GM18868 (cell line): ENCODE measurements around the gene MTO1.
A peak's percentile ranks its signal among the peaks of the same experiment; 100 is the strongest.
"Not testable (repeated sequence)": the region's sequence is repeated elsewhere in the genome, so short reads cannot be mapped to it uniquely, and the experiment has no call there.

Experiments used
- ATAC-seq: cut with Tn5 transposase; IDR thresholded peaks from one replicate; pipeline ENCODE4 v1.9.1; 2021; ENCODE audit warnings: mild to moderate bottlenecking, moderate library complexity; ENCODE audit not compliant: unreplicated experiment

The MTO1 gene

DNA sequence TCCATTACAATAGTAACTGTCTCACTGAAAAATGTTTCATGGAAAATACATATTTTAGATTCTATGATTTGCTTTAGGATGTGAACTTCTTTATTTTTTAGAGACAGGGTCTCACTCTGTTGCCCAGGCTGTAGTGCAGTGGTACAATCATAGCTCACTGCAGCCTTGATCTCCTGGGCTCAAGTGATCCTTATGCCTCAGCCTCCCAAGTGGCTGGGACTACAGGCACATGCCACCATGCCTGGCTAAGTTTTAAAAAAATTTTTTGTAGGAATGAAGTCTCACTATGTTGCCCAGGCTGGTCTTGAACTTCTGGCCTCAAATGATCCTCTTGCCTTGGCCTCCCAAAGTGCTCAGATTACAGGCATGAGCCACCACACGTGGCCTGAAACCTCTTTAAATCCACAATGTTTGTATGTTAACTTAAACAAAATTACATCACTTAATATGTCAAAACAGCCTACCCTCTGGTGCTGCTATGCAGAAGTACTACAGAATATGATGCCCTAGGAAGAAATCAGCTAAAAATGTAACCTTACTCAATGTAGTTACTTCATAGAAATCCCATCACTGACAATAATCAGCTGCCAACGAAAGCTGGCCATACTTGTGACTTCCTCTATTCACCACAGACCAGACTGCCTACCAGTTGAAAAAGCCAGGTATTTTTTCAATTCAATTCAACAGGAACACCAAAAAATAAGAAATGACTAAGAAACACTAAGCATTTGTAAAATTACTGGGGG lies 41.7 kb downstream of the MTO1 start:
- no peak for ATAC-seq

DNA sequence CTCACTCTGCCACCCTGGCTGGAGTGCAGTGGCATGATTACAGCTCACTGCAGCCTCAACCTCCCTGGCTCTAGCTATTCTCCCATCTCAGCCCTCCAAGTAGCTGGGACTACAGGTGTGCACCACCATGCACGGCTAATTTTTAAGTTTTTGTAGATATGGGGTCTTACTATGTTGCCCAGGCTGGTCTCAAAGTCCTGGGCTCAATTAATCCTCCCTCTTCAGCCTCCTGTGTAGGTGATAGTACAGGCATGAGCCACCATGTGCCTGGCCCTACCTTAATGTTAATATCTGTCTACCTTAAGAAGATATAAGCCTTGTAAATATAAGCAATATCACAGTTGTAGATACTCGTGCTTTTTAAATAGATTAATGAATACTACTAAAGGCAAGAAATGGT lies 42.6 kb downstream of the MTO1 start:
- ATAC-seq: no peak

DNA sequence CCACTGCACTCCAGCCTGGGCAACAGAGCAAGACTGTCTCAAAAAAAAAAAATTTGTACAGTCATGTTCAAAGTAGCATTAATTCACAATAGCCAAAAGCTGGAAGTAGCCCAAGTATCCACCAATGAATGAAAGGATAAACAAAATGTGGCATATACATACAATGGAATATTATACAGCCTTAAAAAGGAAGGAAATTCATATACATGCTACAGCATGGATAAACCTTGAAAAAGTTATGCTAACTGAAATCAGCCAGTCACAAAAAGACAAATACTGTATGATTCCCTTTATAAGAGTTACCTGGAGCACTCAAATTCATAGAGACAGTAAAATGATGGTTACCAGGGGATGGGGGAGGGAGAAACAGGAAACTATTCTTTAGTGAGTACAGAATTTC lies 43.6 kb downstream of the MTO1 start:
- ATAC-seq: no peak

DNA sequence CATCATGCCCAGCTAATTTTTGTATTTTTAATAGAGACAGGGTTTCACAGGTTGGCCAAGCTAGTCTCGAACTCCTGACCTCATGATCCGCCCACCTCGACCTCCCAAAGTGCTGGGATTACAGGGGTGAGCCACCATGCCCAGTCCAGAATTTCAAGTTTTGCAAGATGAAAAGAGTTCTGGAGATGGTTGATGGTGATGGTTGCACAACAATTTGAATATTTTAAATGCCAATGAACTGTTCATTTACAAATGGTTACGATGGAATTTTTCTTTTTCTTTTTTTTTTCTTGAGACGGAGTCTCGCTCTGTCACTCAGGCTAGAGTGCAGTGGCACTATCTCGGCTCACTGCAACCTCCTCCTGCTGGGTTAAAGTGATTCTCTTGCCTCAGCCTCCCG lies 44.2 kb downstream of the MTO1 start:
- not testable (repeated sequence) for ATAC-seq

DNA sequence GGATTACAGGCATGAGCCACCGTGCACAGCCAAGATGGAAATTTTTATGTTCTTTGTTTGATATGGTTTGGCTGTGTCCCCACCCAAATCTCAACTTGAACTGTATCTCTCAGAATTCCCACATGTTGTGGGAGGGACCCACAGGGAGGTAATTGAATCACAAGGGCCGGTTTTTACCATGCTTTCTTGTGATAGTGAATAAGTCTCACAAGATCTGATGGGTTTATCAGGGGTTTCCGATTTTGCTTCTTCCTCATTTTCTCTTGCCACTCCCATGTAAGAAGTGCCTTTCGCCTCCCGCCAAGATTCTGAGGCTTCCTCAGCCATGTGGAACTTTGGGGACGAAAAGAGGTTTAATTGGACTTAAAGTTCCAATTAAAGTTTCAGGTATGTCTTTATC lies 44.7 kb downstream of the MTO1 start:
- no peak for ATAC-seq

DNA sequence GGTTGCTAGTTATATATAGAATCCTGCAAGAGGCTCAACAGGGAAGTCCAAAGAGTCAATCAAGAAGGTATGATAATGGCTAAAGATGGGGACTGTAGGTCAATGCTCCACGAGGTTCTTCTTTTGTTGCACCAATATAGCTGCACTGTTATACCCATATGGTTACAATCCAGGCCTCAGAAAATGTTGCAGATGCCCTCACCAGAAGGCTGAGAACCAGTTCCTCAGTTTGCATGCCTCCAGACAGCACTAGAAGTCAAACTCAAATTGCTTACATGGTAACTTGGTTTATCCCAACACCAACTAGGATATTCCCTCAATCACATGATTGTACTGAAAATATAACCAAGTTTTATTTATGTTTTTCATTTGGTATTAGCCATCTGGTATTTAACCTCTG lies 47.2 kb downstream of the MTO1 start:
- ATAC-seq: no peak

DNA sequence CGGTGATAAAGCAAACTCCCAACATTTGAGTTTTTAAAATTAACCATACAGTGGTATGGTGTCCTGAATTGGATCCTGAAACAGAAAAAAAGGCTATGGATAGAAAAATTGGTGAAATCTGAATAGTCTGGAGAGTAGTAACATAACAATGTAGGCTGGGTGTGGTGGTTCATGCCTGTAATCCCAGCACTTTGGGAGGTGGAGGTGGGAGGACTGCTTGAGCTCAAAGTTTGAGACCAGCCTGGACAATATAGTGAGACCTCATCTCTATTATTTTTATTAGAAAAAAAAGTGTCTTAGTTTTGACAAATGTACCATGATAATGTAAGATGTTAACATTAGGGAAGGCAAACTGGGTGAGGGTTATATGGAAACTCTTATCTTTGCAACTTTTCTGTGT lies 48.3 kb downstream of the MTO1 start:
- no peak for ATAC-seq

DNA sequence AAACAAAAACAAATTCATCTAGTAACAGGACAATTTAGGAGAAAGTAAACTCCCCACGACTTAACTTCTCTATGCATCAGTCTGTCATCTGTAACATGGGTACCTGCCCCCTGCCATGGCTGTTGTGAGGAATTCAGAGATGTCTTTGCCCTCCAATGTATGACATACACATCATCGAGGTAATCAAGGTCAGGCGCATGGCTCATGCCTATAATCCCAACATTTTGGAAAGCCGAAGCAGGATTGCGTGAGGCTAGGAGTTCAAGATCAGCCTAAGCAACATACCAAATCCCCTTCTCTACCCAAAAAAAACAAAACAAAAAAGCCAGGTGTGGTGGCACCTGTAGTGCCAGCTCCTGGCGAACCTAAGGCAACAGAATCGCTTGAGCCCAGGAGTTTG lies 50.3 kb downstream of the MTO1 start:
- no peak for ATAC-seq

DNA sequence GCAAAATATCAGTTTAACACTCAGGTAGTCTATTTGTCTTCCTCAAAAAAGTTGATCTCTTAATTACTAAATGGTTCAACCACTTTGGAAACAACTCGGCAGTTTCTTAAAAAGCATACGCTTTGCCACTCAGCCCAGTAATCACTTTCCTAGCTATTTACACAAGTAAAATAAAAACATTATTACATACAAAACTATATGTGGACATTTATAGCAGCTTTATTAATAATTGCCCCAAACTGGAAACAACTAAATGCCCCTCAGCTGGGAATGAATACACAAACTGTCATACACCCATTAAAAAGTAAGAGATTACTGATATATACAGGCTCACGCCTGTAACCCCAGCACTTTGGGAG lies 51.9 kb downstream of the MTO1 start:
- peak; percentile 0 for ATAC-seq

DNA sequence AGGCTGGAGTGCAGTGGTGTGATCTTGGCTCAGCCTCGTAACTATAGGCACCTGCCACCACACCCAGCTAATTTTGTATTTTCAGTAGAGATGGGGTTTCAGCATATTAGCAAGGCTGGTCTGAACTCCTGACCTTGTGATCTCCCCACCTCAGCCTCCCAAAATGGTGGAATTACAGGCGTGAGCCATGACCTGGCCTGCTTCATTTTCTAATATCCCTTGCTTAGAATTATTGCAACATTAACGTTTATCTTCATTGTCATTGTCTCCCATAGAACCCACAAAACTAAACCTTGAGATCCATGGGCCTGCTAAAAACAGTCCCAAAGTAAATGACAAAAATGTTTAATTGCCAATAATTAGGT lies 53.2 kb downstream of the MTO1 start:
- ATAC-seq: peak; percentile 2

DNA sequence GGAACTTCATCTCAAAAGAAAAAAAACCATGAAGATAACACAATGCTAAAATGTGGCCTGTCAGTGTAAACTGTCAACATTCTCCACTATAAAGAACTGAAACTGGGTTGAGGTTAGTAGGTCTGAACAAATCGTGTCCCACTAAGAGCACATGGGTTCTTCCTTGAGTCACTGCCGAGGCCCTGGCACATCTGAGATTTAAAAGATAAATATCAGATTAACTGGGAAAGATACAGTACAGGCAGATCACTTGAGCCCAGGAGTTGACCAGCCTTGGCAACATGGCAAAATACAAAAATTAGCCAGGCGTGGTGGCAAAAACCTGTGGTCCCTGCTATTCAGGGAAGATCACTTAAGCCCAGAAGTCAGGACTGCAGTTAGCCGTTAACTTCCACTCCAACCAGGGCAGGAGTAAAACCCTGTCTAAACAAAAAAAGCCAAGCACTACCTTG lies 53.7 kb downstream of the MTO1 start:
- ATAC-seq: peak; percentile 40

DNA sequence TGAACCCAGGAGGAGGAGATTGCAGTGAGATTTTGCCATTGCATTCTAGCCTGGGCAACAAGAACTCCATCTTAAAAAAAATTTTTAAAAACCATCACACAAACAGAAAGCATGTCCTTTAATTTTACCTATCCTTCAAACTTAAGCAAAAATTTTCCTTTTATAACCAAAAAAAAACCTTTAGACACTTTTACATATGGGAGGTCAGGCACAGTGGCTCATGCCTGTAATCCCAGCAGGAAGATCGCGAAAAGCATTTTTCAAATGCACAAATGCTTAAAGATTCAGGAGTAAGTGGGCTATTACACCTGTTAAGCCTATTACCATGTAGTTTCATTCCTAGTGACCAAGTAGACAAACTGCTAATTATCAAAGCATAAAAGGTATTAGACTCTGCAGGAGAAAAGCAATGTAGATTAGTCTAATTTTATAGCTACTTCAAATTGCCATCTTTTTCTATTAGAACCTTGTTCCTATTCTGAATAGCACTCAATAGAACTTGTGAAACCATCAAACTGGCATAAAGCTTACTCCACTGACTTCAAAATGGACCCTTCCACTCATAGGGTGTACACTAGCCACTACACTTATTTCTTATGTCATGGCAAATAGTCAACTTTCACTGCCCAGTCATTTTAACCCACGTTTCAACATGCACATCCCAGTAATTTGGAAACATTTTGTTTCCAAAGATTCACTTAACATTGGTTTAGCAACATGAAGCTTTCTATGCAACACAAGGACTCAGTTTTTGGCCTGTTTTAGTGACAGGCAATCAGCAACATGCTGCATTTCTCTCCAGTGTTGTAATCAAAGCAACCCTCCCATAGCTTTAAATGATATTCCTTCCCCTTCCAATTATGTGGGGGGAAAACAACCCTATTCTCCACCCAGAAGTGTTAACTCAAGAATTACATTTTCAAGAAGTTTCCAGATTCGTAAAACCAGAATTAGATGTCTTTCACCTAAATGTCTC lies 55.3 kb downstream of the MTO1 start:
- ATAC-seq: no peak

DNA sequence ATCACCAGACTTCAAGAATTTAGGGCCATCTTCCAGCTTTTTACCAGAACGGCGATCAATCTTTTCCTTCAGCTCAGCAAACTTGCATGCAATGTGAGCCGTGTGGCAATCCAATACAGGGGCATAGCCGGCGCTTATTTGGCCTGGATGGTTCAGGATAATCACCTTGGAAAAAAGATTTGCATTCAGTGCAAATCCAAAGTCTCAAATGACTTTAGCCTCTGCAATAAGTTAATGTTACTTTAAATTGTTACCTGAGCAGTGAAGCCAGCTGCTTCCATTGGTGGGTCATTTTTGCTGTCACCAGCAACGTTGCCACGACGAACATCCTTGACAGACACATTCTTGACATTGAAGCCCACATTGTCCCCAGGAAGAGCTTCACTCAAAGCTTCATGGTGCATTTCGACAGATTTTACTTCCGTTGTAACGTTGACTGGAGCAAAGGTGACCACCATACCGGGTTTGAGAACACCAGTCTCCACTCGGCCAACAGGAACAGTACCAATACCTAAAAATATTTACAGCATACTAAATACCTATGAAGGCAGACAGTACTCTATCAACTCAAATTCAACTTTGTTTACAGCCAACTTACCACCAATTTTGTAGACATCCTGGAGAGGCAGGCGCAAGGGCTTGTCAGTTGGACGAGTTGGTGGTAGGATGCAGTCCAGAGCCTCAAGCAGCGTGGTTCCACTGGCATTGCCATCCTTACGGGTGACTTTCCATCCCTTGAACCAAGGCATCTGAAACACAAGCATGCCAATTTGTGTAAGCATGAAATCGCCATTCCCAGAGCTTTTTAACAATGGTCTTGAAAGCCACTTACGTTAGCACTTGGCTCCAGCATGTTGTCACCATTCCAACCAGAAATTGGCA lies 56.8 kb downstream of the MTO1 start:
- not testable (repeated sequence) for ATAC-seq

DNA sequence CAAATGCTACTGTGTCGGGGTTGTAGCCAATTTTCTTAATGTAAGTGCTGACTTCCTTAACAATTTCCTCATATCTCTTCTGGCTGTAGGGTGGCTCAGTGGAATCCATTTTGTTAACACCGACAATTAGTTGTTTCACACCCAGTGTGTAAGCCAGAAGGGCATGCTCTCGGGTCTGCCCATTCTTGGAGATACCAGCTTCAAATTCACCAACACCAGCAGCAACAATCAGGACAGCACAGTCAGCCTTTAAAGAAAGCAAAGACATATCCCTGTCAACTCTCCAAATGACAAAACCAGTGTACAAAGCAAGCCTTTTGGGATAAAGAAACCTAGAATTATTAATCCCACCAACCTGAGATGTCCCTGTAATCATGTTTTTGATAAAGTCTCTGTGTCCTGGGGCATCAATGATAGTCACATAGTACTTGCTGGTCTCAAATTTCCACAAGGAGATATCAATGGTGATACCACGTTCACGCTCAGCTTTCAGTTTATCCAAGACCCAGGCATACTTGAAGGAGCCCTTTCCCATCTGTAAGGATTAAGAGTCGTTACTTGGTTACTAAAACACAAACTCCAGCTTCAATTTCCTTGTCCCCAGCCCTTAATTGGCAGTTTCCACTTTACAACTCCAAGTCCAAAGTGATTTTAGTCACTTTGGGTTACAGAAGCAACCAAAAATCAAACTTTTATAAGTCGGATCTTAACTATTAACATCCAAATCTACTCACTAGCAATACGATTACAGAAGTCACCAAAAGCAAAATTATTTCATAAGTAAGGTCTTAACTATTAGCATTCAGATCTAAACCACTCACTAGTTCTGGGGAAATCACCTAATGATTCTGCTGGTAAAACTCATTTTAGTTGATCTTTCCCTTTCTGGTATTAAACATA lies 57.7 kb downstream of the MTO1 start:
- not testable (repeated sequence) for ATAC-seq

DNA sequence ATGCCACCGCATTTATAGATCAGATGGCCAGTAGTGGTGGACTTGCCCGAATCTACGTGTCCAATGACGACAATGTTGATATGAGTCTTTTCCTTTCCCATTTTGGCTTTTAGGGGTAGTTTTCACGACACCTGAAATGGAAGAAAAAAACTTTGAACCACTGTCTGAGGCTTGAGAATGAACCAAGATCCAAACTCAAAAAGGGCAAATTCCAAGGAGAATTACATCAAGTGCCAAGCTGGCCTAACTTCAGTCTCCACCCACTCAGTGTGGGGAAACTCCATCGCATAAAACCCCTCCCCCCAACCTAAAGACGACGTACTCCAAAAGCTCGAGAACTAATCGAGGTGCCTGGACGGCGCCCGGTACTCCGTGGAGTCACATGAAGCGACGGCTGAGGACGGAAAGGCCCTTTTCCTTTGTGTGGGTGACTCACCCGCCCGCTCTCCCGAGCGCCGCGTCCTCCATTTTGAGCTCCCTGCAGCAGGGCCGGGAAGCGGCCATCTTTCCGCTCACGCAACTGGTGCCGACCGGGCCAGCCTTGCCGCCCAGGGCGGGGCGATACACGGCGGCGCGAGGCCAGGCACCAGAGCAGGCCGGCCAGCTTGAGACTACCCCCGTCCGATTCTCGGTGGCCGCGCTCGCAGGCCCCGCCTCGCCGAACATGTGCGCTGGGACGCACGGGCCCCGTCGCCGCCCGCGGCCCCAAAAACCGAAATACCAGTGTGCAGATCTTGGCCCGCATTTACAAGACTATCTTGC lies 58.6 kb downstream of the MTO1 start:
- ATAC-seq: no peak

DNA sequence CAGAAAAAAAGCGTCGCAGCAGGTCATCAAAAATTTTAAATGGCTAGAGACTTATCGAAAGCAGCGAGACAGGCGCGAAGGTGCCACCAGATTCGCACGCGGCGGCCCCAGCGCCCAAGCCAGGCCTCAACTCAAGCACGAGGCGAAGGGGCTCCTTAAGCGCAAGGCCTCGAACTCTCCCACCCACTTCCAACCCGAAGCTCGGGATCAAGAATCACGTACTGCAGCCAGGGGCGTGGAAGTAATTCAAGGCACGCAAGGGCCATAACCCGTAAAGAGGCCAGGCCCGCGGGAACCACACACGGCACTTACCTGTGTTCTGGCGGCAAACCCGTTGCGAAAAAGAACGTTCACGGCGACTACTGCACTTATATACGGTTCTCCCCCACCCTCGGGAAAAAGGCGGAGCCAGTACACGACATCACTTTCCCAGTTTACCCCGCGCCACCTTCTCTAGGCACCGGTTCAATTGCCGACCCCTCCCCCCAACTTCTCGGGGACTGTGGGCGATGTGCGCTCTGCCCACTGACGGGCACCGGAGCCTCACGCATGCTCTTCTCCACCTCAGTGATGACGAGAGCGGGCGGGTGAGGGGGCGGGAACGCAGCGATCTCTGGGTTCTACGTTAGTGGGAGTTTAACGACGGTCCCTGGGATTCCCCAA lies 59.3 kb downstream of the MTO1 start, which contains the start of gene EEF1A1:
Gene EEF1A1 (minus strand): TSS at position 345 of the 663 bp plus-strand sequence. CDS start 1,006 bp downstream, outside the sequence.
- peak; percentile 69 for ATAC-seq

DNA sequence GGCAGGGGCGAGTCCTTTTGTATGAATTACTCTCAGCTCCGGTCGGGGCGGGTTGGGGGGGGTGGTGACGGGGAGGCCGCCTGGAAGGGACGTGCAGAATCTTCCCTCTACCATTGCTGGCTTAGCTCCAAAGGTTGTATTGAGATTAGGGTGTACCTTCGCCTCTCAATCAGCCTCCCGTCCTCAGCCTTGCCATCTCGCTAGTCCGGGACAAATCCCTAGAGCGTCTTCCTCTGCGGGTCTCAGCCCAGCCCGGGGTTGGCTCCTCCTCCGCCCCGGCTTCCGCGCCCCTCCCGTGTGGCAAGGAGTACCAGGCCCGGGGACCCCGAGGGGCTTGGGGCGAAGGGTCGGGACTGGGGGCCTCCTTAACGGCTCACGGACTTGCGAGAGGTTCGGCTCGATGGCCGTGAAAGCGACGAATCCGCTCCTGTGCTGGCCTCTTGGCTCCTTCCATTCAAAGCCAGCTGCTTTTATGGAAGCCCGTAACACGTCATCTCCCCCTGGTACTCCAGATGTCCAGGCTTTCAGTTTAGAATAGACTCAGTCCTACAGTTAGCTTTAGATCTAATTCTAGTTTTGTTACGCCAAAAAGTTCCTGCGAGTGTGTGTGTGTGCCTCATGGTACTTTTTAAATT lies 59.9 kb downstream of the MTO1 start:
- peak; percentile 35 for ATAC-seq

DNA sequence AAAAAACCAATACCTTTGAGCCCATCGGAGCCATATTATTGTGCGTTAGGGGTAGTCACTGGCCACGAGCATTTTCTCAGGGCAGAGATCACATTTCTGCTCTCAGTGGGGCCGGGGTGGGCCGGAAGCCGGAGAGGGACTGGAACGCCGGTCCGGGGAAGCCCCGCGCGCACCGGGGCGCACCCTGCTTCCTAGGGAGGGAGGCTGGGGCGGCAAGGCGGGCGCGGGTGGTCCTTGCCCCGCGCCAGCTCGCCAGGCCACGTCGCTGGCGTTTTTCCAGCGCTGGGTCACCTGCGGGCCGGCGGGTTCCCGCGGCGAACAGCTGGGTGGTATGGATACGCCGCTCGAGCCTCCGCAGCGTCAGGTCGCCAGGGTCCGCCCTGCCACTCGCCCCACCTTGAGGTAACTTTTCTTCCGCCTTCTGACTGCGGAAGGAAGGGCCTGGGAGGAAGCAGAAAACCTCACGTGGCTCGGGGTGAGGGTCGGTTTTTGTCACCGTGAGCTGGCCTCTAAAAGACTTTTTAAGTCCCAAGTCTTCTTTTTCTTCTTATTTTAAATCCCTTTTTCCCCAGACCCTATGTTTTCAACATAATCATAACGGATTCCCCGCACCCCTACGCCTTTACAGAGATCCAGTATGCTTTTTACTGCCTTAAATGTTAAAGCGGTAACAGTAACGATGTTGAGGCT lies 62.0 kb downstream of the MTO1 start:
- ATAC-seq: peak; percentile 50
